ENCODE results near the gene ZNF724. TPM values are rescaled to one million over a fixed set of nuclear protein-coding genes. Genes with fewer than 3 reads are reported as not detected.

ZNF724 gene
- total and polyA plus RNA-seq, 2 of the 13 experiments (the other 11 are each of a cell fraction or from before 2014, with no cell fraction given) = 1.5 to 15.0 TPM

DNA sequence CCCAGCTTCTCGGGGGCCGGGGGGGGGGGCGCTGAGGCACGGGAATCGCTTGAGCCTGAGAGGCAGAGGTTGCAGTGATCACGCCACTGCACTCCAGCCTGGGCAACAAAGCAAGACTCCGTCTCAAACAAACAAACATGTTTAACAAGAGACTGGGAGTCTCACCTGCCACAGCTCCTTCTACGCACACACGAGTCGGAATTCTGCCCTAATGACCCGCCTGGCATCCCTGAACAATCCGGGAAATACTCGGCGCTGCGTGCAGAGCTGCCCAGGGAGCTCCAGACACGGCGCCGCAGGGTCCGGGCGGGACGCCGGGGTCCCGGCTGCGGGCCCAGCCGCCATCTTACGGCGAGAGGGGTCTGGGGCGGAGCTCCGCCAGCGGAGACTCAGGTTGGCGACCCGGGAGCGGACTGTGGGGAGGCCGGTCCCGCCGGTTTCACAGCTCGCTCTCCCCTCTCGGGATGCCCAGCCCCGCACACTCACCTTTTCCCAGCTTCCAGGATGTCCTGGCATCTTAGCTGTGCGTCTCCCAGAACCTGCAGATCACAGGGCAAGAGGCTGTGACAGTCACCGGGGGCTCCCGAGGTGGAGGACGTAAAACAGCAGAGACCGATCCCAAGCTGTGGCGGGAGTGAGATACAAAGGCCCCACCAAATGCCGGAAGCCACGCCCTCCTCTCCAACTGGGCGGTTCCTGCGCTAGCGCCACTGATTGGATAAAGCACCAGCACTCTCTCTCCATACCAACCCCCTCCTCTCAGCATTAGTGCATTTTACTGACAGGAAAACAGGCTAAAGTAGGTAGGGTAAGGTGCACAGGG lies 23.6 kb upstream of the ZNF724 start (continued):
- TF ChIP-seq STAT5B (CRISPR knock-in tag; IDR thresholded peaks at IDR 0.05) (no peak), ZNF674 (CRISPR knock-in tag; IDR thresholded peaks at IDR 0.05; ENCODE audit: low read depth) (0 out of 2 replicates have a peak, but pooled peaks have one; percentile 55), HOXA9 (CRISPR knock-in tag; IDR thresholded peaks at IDR 0.05; ENCODE audit: borderline replicate concordance) (no peak; the same call in 1 of the 2 replicates), PHF20 (CRISPR knock-in tag; IDR thresholded peaks at IDR 0.05) (0 out of 2 replicates have a peak, but pooled peaks have one; percentile 34), NAIF1 (CRISPR knock-in tag; IDR thresholded peaks at IDR 0.05; ENCODE audit: borderline replicate concordance) (peak; percentile 77; the same call in 1 of the 2 replicates), RORA (CRISPR knock-in tag; IDR thresholded peaks at IDR 0.05) (no peak), ZNF382 (CRISPR knock-in tag; IDR thresholded peaks at IDR 0.05; ENCODE audit: borderline replicate concordance) (no peak), REPIN1 (CRISPR knock-in tag; IDR thresholded peaks at IDR 0.05; ENCODE audit: borderline replicate concordance, low read depth) (no peak), CENPX (CRISPR knock-in tag; IDR thresholded peaks at IDR 0.05) (no peak), ZNF235 (CRISPR knock-in tag; IDR thresholded peaks at IDR 0.05; ENCODE audit: borderline replicate concordance) (no peak), PHF5A (CRISPR knock-in tag; IDR thresholded peaks at IDR 0.05; ENCODE audit: low read depth, unreplicated experiment) (no peak), ZNF263 (CRISPR knock-in tag; IDR thresholded peaks at IDR 0.05) (no peak), CBX5 (CRISPR knock-in tag; IDR thresholded peaks at IDR 0.05; ENCODE audit: borderline replicate concordance) (no peak), ZSCAN12 (CRISPR knock-in tag; IDR thresholded peaks at IDR 0.05) (no peak), ZNF780A (CRISPR knock-in tag; IDR thresholded peaks at IDR 0.05) (no peak)
- TF ChIP-seq, protein P1, sequence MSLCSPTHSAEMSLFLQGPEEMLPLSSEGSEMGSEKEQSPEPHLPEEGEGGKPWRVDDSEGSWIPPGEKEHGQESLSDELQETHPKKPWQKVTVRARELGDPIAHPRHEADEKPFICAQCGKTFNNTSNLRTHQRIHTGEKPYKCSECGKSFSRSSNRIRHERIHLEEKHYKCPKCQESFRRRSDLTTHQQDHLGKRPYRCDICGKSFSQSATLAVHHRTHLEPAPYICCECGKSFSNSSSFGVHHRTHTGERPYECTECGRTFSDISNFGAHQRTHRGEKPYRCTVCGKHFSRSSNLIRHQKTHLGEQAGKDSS (CRISPR knock-in tag; IDR thresholded peaks at IDR 0.05; ENCODE audit: borderline replicate concordance, low read depth) = no peak
- TF ChIP-seq, protein P2, sequence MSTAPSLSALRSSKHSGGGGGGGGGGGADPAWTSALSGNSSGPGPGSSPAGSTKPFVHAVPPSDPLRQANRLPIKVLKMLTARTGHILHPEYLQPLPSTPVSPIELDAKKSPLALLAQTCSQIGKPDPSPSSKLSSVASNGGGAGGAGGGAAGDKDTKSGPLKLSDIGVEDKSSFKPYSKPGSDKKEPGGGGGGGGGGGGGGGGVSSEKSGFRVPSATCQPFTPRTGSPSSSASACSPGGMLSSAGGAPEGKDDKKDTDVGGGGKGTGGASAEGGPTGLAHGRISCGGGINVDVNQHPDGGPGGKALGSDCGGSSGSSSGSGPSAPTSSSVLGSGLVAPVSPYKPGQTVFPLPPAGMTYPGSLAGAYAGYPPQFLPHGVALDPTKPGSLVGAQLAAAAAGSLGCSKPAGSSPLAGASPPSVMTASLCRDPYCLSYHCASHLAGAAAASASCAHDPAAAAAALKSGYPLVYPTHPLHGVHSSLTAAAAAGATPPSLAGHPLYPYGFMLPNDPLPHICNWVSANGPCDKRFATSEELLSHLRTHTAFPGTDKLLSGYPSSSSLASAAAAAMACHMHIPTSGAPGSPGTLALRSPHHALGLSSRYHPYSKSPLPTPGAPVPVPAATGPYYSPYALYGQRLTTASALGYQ (CRISPR knock-in tag; IDR thresholded peaks at IDR 0.05) = no peak; the same call in 1 of the 2 replicates
- TF ChIP-seq, protein P3, sequence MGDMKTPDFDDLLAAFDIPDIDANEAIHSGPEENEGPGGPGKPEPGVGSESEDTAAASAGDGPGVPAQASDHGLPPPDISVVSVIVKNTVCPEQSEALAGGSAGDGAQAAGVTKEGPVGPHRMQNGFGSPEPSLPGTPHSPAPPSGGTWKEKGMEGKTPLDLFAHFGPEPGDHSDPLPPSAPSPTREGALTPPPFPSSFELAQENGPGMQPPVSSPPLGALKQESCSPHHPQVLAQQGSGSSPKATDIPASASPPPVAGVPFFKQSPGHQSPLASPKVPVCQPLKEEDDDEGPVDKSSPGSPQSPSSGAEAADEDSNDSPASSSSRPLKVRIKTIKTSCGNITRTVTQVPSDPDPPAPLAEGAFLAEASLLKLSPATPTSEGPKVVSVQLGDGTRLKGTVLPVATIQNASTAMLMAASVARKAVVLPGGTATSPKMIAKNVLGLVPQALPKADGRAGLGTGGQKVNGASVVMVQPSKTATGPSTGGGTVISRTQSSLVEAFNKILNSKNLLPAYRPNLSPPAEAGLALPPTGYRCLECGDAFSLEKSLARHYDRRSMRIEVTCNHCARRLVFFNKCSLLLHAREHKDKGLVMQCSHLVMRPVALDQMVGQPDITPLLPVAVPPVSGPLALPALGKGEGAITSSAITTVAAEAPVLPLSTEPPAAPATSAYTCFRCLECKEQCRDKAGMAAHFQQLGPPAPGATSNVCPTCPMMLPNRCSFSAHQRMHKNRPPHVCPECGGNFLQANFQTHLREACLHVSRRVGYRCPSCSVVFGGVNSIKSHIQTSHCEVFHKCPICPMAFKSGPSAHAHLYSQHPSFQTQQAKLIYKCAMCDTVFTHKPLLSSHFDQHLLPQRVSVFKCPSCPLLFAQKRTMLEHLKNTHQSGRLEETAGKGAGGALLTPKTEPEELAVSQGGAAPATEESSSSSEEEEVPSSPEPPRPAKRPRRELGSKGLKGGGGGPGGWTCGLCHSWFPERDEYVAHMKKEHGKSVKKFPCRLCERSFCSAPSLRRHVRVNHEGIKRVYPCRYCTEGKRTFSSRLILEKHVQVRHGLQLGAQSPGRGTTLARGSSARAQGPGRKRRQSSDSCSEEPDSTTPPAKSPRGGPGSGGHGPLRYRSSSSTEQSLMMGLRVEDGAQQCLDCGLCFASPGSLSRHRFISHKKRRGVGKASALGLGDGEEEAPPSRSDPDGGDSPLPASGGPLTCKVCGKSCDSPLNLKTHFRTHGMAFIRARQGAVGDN (CRISPR knock-in tag; IDR thresholded peaks at IDR 0.05) = peak; percentile 76
- TF ChIP-seq, protein P4, sequence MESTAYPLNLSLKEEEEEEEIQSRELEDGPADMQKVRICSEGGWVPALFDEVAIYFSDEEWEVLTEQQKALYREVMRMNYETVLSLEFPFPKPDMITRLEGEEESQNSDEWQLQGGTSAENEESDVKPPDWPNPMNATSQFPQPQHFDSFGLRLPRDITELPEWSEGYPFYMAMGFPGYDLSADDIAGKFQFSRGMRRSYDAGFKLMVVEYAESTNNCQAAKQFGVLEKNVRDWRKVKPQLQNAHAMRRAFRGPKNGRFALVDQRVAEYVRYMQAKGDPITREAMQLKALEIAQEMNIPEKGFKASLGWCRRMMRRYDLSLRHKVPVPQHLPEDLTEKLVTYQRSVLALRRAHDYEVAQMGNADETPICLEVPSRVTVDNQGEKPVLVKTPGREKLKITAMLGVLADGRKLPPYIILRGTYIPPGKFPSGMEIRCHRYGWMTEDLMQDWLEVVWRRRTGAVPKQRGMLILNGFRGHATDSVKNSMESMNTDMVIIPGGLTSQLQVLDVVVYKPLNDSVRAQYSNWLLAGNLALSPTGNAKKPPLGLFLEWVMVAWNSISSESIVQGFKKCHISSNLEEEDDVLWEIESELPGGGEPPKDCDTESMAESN (CRISPR knock-in tag; conservative IDR thresholded peaks at IDR 0.05) = no peak
